ENCODE results near the gene ADAMTSL1. TPM values are rescaled to one million over a fixed set of nuclear protein-coding genes. Genes with fewer than 3 reads are reported as not detected.

ADAMTSL1 gene
- total RNA-seq, 1 experiment from 2014 or later = 1.2 TPM

GRCh38 chr9:18770131-18770908 is 296.4 kb downstream of the ADAMTSL1 start:
- no peaks in the 10 kb centered on the region for H3K27me3 Mint-ChIP-seq (ENCODE audit: low read depth)
- H3K4me2 ChIP-seq (ENCODE audit: insufficient read depth, insufficient read length, low read length) = no peak overlapping the region
- H3K79me1 ChIP-seq (ENCODE audit: insufficient read depth, low read depth, low read length, poor library complexity, severe bottlenecking) = no peaks in the 10 kb centered on the region

More at GRCh38 chr9:18770131-18770908, 296.4 kb downstream of the ADAMTSL1 start:
- H3K9me3 ChIP-seq (ENCODE audit: control insufficient read depth, low read depth, low read length) = no peaks in the 10 kb centered on the region
- H3K79me2 ChIP-seq (ENCODE audit: insufficient read depth, low read length) = no peaks in the 10 kb centered on the region
- no peak overlapping the region for H3K9ac ChIP-seq (ENCODE audit: extremely low read depth, insufficient read length, low read length)
- no peak overlapping the region for H3K4ac ChIP-seq (ENCODE audit: low read depth, low read length)
- no peak overlapping the region for H2BK12ac ChIP-seq (ENCODE audit: insufficient read length, low read depth, low read length)
- H4K91ac ChIP-seq (ENCODE audit: insufficient read length, low read depth, low read length) = no peak overlapping the region
- no peaks in the 10 kb centered on the region for H3K27me3 ChIP-seq (ENCODE audit: insufficient read depth, low read length)
- H3K27ac Mint-ChIP-seq = no peak overlapping the region
- H4K5ac ChIP-seq (ENCODE audit: insufficient read length, low read depth, low read length) = no peak overlapping the region
- H3K9me3 Mint-ChIP-seq = no peaks in the 10 kb centered on the region
- no peak overlapping the region for H2BK15ac ChIP-seq (ENCODE audit: low read depth, low read length)
- H2BK20ac ChIP-seq (ENCODE audit: low read depth, low read length, poor library complexity, severe bottlenecking) = no peak overlapping the region
- no peaks in the 10 kb centered on the region for H3K36me3 Mint-ChIP-seq (ENCODE audit: insufficient read depth in 1 of 3, low read depth in 3 of 3)
- no peak overlapping the region for H3K56ac ChIP-seq (ENCODE audit: insufficient read length, low read depth, low read length)
- no peak overlapping the region for H2AK5ac ChIP-seq (ENCODE audit: insufficient read length, low read length)
- H4K20me1 ChIP-seq (ENCODE audit: control insufficient read depth, insufficient read depth, insufficient read length) = no peaks in the 10 kb centered on the region
- no peak for TF ChIP-seq CTCF (conservative IDR thresholded peaks at IDR 0.05)
- H4K8ac ChIP-seq (replicated peaks; ENCODE audit: insufficient read length, low read depth, low read length) = no peak overlapping the region
- no peak for DNase-seq
- no peak overlapping the region for H3K4me3 Mint-ChIP-seq
- no peak overlapping the region for H3K18ac ChIP-seq (ENCODE audit: insufficient read length, low read depth, low read length)
- H3K27ac ChIP-seq (ENCODE audit: insufficient read length, low read depth, low read length) = no peak overlapping the region
- no CpG with 5 or more reads among the region's 10 CpGs for WGBS (ENCODE audit: extremely low coverage, insufficient read length, low lambda C conversion rate)
- H2AFZ ChIP-seq (ENCODE audit: low read length) = no peak overlapping the region
- no peak overlapping the region for H3K23ac ChIP-seq (ENCODE audit: insufficient read length, low read depth, low read length)
- H3K4me1 Mint-ChIP-seq = peaks cover 3% of the 10 kb centered on the region in 2 experiments; a peak in 3 of 4 replicates
- no peaks in the 10 kb centered on the region for H3K23me2 ChIP-seq (ENCODE audit: insufficient read length, low read depth, low read length, poor library complexity, severe bottlenecking)
- no peak overlapping the region for H2BK5ac ChIP-seq (ENCODE audit: insufficient read length, low read length)
- H3K4me1 ChIP-seq (ENCODE audit: insufficient read depth, low read length) = no peaks in the 10 kb centered on the region
- H2BK120ac ChIP-seq (ENCODE audit: low read depth, low read length, poor library complexity, severe bottlenecking) = no peak overlapping the region
- no peak overlapping the region for H3T11ph ChIP-seq (ENCODE audit: low read length)
- no peak overlapping the region for H3K14ac ChIP-seq (ENCODE audit: insufficient read depth, low read length)

Data from H9 (cell line).